Endothelial cell of umbilical vein (primary cell): ENCODE data around the gene MAPT. TPM values are rescaled to one million over a fixed set of nuclear protein-coding genes. Genes with fewer than 3 reads are reported as not detected.

Experiments
- BruUV-seq: library from RNA; stranded (reverse); fragments of 400-500 nt; replicated peaks from 2 replicates; lab custom pipeline; 2021; lab: Mats Ljungman, UMichigan
- CTCF ChIA-PET: fragments of 300-600, 350-600 bp; sonication (Branson Sonifier 250); formaldehyde crosslinking; loops from one replicate; lab custom pipeline; 2021; ENCODE audit warnings: antibody characterized with exemption, inconsistent platforms; lab: Charles Lee
- POLR2A ChIA-PET: fragments of 300-600, 350-600 bp; sonication (Branson Sonifier 250); formaldehyde crosslinking; loops from one replicate; lab custom pipeline; 2021; ENCODE audit warnings: antibody characterized with exemption, inconsistent platforms; lab: Charles Lee
- DNase-seq: peaks from one replicate; pipeline ENCODE4 v3.0.0-alpha.2; 2011; ENCODE audit warnings: low read depth, low spot score
- FAIRE-seq: peaks from 2 replicates; lab custom pipeline; 2011; peaks lifted over from hg19 to GRCh38; lab: Jason Lieb, UNC
- H2AFZ ChIP-seq: 2 replicates; pipeline ENCODE4 v1.6.0; 2012; ENCODE audit warnings: low read depth, low read length, control low read depth, inconsistent platforms
- H3K27ac ChIP-seq: 2 replicates; pipeline ENCODE4 v1.5.1; 2011; ENCODE audit warnings: low read depth, mild to moderate bottlenecking, control low read depth, low read length, moderate library complexity; ENCODE audit not compliant: insufficient read depth
- H3K27me3 ChIP-seq, 2 experiments: 2 replicates each; pipeline versions ENCODE4 v1.6.0 to v1.6.1; 2011; ENCODE audit warnings: low read length in 2 of 2, mixed read lengths in 1 of 2; ENCODE audit not compliant: control insufficient read depth in 2 of 2, insufficient read depth in 2 of 2
- H3K36me3 ChIP-seq, 2 experiments: 2 replicates in 1 of 2; 3 replicates in 1 of 2; pipeline ENCODE4 v1.5.1; 2011; ENCODE audit warnings: low read length in 2 of 2, mild to moderate bottlenecking in 1 of 2, moderate library complexity in 1 of 2; ENCODE audit not compliant: control insufficient read depth in 2 of 2, insufficient read depth in 2 of 2; ENCODE audit errors: extremely low read depth in 1 of 2
- H3K4me1 ChIP-seq: 3 replicates; pipeline ENCODE4 v1.5.1; 2011; ENCODE audit warnings: mild to moderate bottlenecking, low read length; ENCODE audit not compliant: control insufficient read depth, insufficient read depth; ENCODE audit errors: extremely low read depth
- H3K4me2 ChIP-seq: 2 replicates; pipeline ENCODE4 v1.6.1; 2011; ENCODE audit warnings: low read length, control low read depth, mixed read lengths; ENCODE audit not compliant: insufficient read depth
- H3K4me3 ChIP-seq, 3 experiments: fragments of 200-600 bp in 1 of 3; sonication (generic), shearing (Covaris generic) in 1 of 3; replicated peaks in 1 of 3; 2 replicates each; pipeline ENCODE4 v1.5.1; 2011 to 2016; ENCODE audit warnings: control low read depth in 3 of 3, low read length in 3 of 3, mild to moderate bottlenecking in 2 of 3, inconsistent platforms in 1 of 3, low read depth in 1 of 3, moderate library complexity in 1 of 3; ENCODE audit not compliant: insufficient read depth in 1 of 3
- H3K79me2 ChIP-seq: 2 replicates; pipeline ENCODE4 v1.6.0; 2012; ENCODE audit warnings: low read length, inconsistent platforms; ENCODE audit not compliant: control insufficient read depth, insufficient read depth
- H3K9ac ChIP-seq: replicated peaks from 2 replicates; pipeline ENCODE3; 2011; ENCODE audit warnings: low read length, control low read depth; ENCODE audit not compliant: insufficient read depth; ENCODE audit errors: extremely low read depth
- H3K9me1 ChIP-seq: replicated peaks from 3 replicates; pipeline ENCODE4 v1.6.0; 2011; ENCODE audit warnings: mild to moderate bottlenecking, low read length; ENCODE audit not compliant: control insufficient read depth, insufficient read depth; ENCODE audit errors: extremely low read depth
- H3K9me3 ChIP-seq: replicated peaks from 2 replicates; pipeline ENCODE4 v1.5.1; 2012; ENCODE audit warnings: low read length, inconsistent platforms; ENCODE audit not compliant: control insufficient read depth, insufficient read depth
- H4K20me1 ChIP-seq: replicated peaks from 2 replicates; pipeline ENCODE3; 2011; ENCODE audit warnings: mild to moderate bottlenecking, low read length; ENCODE audit not compliant: control insufficient read depth, insufficient read depth; ENCODE audit errors: extremely low read depth
- EZH2 ChIP-seq: IDR thresholded peaks from 2 replicates; pipeline ENCODE4 v1.6.1; 2012; ENCODE audit warnings: borderline replicate concordance, low read depth, mild to moderate bottlenecking, moderate library complexity, low read length, inconsistent platforms; ENCODE audit not compliant: severe bottlenecking
- FOS ChIP-seq: IDR thresholded peaks from 2 replicates; pipeline ENCODE4 v1.6.1; 2011; ENCODE audit warnings: mild to moderate bottlenecking, low read length, moderate library complexity, borderline replicate concordance; ENCODE audit not compliant: insufficient read depth
- GATA2 ChIP-seq: IDR thresholded peaks from 2 replicates; pipeline ENCODE4 v1.7.0; 2011; ENCODE audit warnings: low read depth, mild to moderate bottlenecking, moderate library complexity, mixed read lengths, low read length; ENCODE audit not compliant: insufficient read length, insufficient read depth
- JUN ChIP-seq: IDR thresholded peaks from 2 replicates; pipeline ENCODE4 v1.6.1; 2011; ENCODE audit warnings: borderline replicate concordance, low read depth; ENCODE audit not compliant: insufficient read length, insufficient read depth
- MYC ChIP-seq: IDR thresholded peaks from one replicate; pipeline ENCODE4 v1.6.1; 2011; ENCODE audit warnings: mild to moderate bottlenecking, low read depth, low read length
- POLR2A ChIP-seq: IDR thresholded peaks from 2 replicates; pipeline ENCODE4 v1.6.1; 2012; ENCODE audit warnings: low read depth, mild to moderate bottlenecking, control low read depth, low read length
- POLR2AphosphoS5 ChIP-seq: IDR thresholded peaks from 2 replicates; pipeline ENCODE4 v1.6.1; 2012; ENCODE audit warnings: low read depth, mild to moderate bottlenecking, control low read depth, low read length, moderate library complexity; ENCODE audit not compliant: insufficient read depth
- dilution Hi-C: fragments of 300-500 bp; cut with MboI; formaldehyde crosslinking; loops from one replicate; pipeline ENCODE4 v1.15.0; 2019; ENCODE audit warnings: low sequenced_read_pairs; ENCODE audit not compliant: extremely low pct_ligation_motif_present
- intact Hi-C: fragments of 100-400 bp; cut with micrococcal nuclease; formaldehyde crosslinking; loops from one replicate; pipeline ENCODE4 v1.10.0; 2022
- polyA plus RNA-seq, 4 experiments: library from polyadenylated mRNA; depleted of rRNA in 3 of 4; stranded (reverse) in 3 of 4; unstranded in 1 of 4; fragments of >200 nt; gene quantifications; 2 replicates each; pipeline versions ENCODE4 v1.2.1 to v1.2.3, GENCODE V29; 2011 to 2012; ENCODE audit warnings: missing spikeins in 1 of 4
- total RNA-seq: library from RNA; stranded (reverse); gene quantifications from 2 replicates; pipeline ENCODE4 v1.2.3, GENCODE V29; 2021
- TF ChIP-seq, protein P1 (sequence below), 2 donors: IDR thresholded peaks; 1 replicate in 1 of 2; 2 replicates in 1 of 2; pipeline ENCODE4 v1.5.1; 2011; ENCODE audit warnings: low read length in 2 of 2, mild to moderate bottlenecking in 2 of 2, moderate library complexity in 2 of 2, control low read depth in 1 of 2, inconsistent platforms in 1 of 2, low read depth in 1 of 2; ENCODE audit not compliant: insufficient read depth in 1 of 2; ENCODE audit errors: extremely low read depth in 1 of 2
- TF ChIP-seq, protein P2 (sequence below): IDR thresholded peaks from 2 replicates; pipeline ENCODE4 v1.6.1; 2011; ENCODE audit not compliant: insufficient read depth, insufficient read length

MAPT gene
- total and polyA plus RNA-seq, 2 donors (not counting 3 experiments of a cell fraction or from before 2014, with no cell fraction given), result 0.04 to 0.51 TPM

GRCh38 chr17:46064460-46064859 lies 170.1 kb downstream of the MAPT start:
- TF ChIP-seq, protein P1, sequence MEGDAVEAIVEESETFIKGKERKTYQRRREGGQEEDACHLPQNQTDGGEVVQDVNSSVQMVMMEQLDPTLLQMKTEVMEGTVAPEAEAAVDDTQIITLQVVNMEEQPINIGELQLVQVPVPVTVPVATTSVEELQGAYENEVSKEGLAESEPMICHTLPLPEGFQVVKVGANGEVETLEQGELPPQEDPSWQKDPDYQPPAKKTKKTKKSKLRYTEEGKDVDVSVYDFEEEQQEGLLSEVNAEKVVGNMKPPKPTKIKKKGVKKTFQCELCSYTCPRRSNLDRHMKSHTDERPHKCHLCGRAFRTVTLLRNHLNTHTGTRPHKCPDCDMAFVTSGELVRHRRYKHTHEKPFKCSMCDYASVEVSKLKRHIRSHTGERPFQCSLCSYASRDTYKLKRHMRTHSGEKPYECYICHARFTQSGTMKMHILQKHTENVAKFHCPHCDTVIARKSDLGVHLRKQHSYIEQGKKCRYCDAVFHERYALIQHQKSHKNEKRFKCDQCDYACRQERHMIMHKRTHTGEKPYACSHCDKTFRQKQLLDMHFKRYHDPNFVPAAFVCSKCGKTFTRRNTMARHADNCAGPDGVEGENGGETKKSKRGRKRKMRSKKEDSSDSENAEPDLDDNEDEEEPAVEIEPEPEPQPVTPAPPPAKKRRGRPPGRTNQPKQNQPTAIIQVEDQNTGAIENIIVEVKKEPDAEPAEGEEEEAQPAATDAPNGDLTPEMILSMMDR (IDR thresholded peaks at IDR 0.05; ENCODE audit: extremely low read depth in 1 of 2, insufficient read depth in 1 of 2, low read depth in 1 of 2, low read length in 2 of 2), result no peak
- no peak for TF ChIP-seq MYC
- Histone ChIP-seq H3K4me1 (no peaks in the 10 kb centered on the region), H3K4me2 (no peak overlapping the region), H3K9me1 (no peaks in the 10 kb centered on the region), H3K36me3 (peaks cover 12 to 14% of the 10 kb centered on the region in 2 experiments), H3K9ac (no peak overlapping the region), H2AFZ (no peak overlapping the region), H3K27ac (no peak overlapping the region), H4K20me1 (peaks cover 3% of the 10 kb centered on the region), H3K9me3 (no peaks in the 10 kb centered on the region), H3K79me2 (peaks cover 27% of the 10 kb centered on the region), H3K27me3 (no peaks in the 10 kb centered on the region), H3K4me3 (no peak overlapping the region)
- FAIRE-seq (no peak), DNase-seq (no peak)
- no TSS peak for BruUV-seq
- ChIA-PET POLR2A (no interaction called here), CTCF (interaction anchor here (2.9 to 8.0 kb wide), 2 partner anchors 20 to 129 kb away, joined by 30 to 32 read pairs; partner anchors contain the start of gene KANSL1)
- intact Hi-C loops (no loop called here), dilution Hi-C loops (no loop called here)

DNA sequence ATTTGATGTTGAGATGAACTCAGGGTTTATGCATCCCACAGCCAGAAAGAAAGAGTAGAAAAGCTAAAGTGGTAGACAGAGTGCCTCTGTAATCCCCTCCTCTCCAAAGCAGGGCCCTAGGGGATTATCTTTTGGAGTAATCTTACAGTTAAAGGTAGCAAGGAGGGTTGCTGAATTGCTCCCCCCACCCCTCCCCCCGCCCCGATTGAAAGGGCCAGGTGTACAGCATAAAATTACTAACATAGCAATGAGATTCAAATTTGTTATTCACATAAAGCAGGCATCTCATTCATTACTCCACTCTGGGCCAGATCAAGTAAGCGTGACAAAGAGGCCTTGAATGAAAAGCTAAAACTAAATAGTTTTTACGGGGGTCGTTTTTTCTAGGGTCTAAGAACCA lies 177.4 kb downstream of the MAPT start:
- TF ChIP-seq, protein P1 (IDR thresholded peaks at IDR 0.05; ENCODE audit: extremely low read depth in 1 of 2, insufficient read depth in 1 of 2, low read depth in 1 of 2, low read length in 2 of 2), result no peak
- TF ChIP-seq MYC, result no peak
- TF ChIP-seq, protein P2, sequence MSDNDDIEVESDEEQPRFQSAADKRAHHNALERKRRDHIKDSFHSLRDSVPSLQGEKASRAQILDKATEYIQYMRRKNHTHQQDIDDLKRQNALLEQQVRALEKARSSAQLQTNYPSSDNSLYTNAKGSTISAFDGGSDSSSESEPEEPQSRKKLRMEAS, result no peak
- TF ChIP-seq JUN, result no peak
- TF ChIP-seq GATA2, result no peak
- no peak for TF ChIP-seq POLR2AphosphoS5
- no peak for TF ChIP-seq EZH2
- no peak for TF ChIP-seq FOS
- no peak for TF ChIP-seq POLR2A
- peaks cover 4% of the 10 kb centered on the region for H3K4me1 ChIP-seq
- no peaks in the 10 kb centered on the region for H3K27me3 ChIP-seq
- peaks cover under 1 to 4% of the 10 kb centered on the region in 2 experiments for H3K36me3 ChIP-seq
- H3K4me3 ChIP-seq, result no peak overlapping the region
- no peak overlapping the region for H2AFZ ChIP-seq
- H3K79me2 ChIP-seq, result peaks cover 48% of the 10 kb centered on the region
- ChIA-PET CTCF (interaction anchor here (1.0 to 2.1 kb wide), 8 partner anchors 11 to 121 kb away, joined by 3 to 12 read pairs (median 4); partner anchors contain the start of gene KANSL1), POLR2A (no interaction called here)
- BruUV-seq, result no TSS peak
- dilution Hi-C loops (no loop called here), intact Hi-C loops (no loop called here)
- no peak for FAIRE-seq
- no peak overlapping the region for H3K27ac ChIP-seq
- H3K9me3 ChIP-seq, result no peaks in the 10 kb centered on the region
- no peak overlapping the region for H3K4me2 ChIP-seq
- DNase-seq, result no peak
- H4K20me1 ChIP-seq, result peaks cover 3% of the 10 kb centered on the region
- H3K9ac ChIP-seq, result no peak overlapping the region
- H3K9me1 ChIP-seq, result no peaks in the 10 kb centered on the region
